ENCODE measurements around the gene ATXN7. TPM values are rescaled to one million over a fixed set of nuclear protein-coding genes. Genes with fewer than 3 reads are reported as not detected.

The ATXN7 gene
- total and polyA plus RNA-seq, 4 donors, result 4.8 to 46.6 (median 18.0) TPM

GRCh38 chr3:63972987-63973386 lies 109.3 kb downstream of the ATXN7 start:
- no peak for ATAC-seq (ENCODE audit: insufficient read depth, low FRiP score)
- H3K36me3 ChIP-seq (ENCODE audit: control insufficient read depth in 4 of 4, insufficient read depth in 4 of 4, low read length in 4 of 4), result peaks cover 0 to 3% (median 0%) of the 10 kb centered on the region in 4 donors

GRCh38 chr3:63973406-63973805 lies 109.7 kb downstream of the ATXN7 start:
- DNase-seq, result no peak
- no peak for ATAC-seq (ENCODE audit: insufficient read depth, low FRiP score)
- Histone ChIP-seq H3K4me3 (no peak overlapping the region), H3K27me3 (ENCODE audit: control insufficient read depth in 3 of 3, insufficient read depth in 3 of 3, low read length in 2 of 3) (no peaks in the 10 kb centered on the region), H3K36me3 (ENCODE audit: control insufficient read depth in 4 of 4, insufficient read depth in 4 of 4, low read length in 4 of 4) (peaks cover 0 to 3% (median 0%) of the 10 kb centered on the region in 4 donors), H3K9me3 (ENCODE audit: control insufficient read depth in 4 of 4, insufficient read depth in 3 of 4, low read length in 3 of 4) (no peaks in the 10 kb centered on the region), H3K27ac (ENCODE audit: low read depth in 1 of 2, low read length in 1 of 2) (peak overlapping the region in 1 of 2 donors; percentile 74), H3K9ac (ENCODE audit: insufficient read depth in 1 of 2, low read length in 2 of 2) (no peak overlapping the region), H3K4me1 (ENCODE audit: control insufficient read depth in 5 of 5, insufficient read depth in 5 of 5, low read length in 5 of 5) (peaks cover 12 to 48% (median 31%) of the 10 kb centered on the region in 5 donors)
- 74 to 88% methylated on average over 8 of the region's 8 CpGs for WGBS, 2 donors
- no peak for TF ChIP-seq CTCF (IDR thresholded peaks at IDR 0.05; ENCODE audit: control extremely low read depth, extremely low read depth)

More at GRCh38 chr3:63972987-63973386, 109.3 kb downstream of the ATXN7 start:
- no peaks in the 10 kb centered on the region for H3K9me3 ChIP-seq (ENCODE audit: control insufficient read depth in 4 of 4, insufficient read depth in 3 of 4, low read length in 3 of 4)
- no peak for TF ChIP-seq CTCF (IDR thresholded peaks at IDR 0.05; ENCODE audit: control extremely low read depth, extremely low read depth)
- H3K9ac ChIP-seq (ENCODE audit: insufficient read depth in 1 of 2, low read length in 2 of 2), result no peak overlapping the region
- no peaks in the 10 kb centered on the region for H3K27me3 ChIP-seq (ENCODE audit: control insufficient read depth in 3 of 3, insufficient read depth in 3 of 3, low read length in 2 of 3)
- peaks cover 14 to 52% (median 34%) of the 10 kb centered on the region in 5 donors for H3K4me1 ChIP-seq (ENCODE audit: control insufficient read depth in 5 of 5, insufficient read depth in 5 of 5, low read length in 5 of 5)
- 65 to 76% methylated on average over 4 of the region's 4 CpGs for WGBS, 2 donors
- no peak overlapping the region for H3K4me3 ChIP-seq
- peak overlapping the region in 1 of 2 donors; percentile 82 for H3K27ac ChIP-seq (ENCODE audit: low read depth in 1 of 2, low read length in 1 of 2)
- DNase-seq, result no peak

DNA sequence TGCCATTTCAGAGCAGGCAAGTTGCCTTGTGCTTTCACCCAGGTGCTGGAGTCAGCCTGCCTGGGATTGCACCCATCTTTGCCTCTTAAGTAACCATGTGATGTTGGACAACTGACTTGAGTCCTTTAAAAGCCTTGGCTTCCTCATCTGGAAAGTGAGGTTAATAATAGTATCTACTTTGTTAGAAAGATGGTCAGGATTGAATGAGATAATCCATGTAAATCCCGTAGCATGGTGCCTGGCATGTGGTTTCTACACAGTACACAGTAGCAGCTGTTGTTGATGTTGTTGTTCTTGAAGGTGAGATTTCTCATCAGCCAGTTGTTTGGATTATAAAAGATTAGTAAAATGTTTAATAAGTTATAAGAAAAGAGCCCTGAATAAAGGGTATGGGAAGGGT lies 110.8 kb downstream of the ATXN7 start:
- WGBS, 2 donors, result 91 to 93% methylated on average over 1 of the region's 1 CpG
- Histone ChIP-seq H3K4me1 (ENCODE audit: control insufficient read depth in 5 of 5, insufficient read depth in 5 of 5, low read length in 5 of 5) (peaks cover 14 to 46% (median 22%) of the 10 kb centered on the region in 5 donors), H3K36me3 (ENCODE audit: control insufficient read depth in 4 of 4, insufficient read depth in 4 of 4, low read length in 4 of 4) (peaks cover 0 to 3% (median 0%) of the 10 kb centered on the region in 4 donors), H3K9ac (ENCODE audit: insufficient read depth in 1 of 2, low read length in 2 of 2) (no peak overlapping the region), H3K27me3 (ENCODE audit: control insufficient read depth in 3 of 3, insufficient read depth in 3 of 3, low read length in 2 of 3) (no peaks in the 10 kb centered on the region), H3K4me3 (no peak overlapping the region), H3K9me3 (ENCODE audit: control insufficient read depth in 4 of 4, insufficient read depth in 3 of 4, low read length in 3 of 4) (no peaks in the 10 kb centered on the region), H3K27ac (ENCODE audit: low read depth in 1 of 2, low read length in 1 of 2) (peak overlapping the region in 1 of 2 donors; percentile 9)
- ATAC-seq (ENCODE audit: insufficient read depth, low FRiP score) (no peak), DNase-seq (no peak)
- no peak for TF ChIP-seq CTCF (IDR thresholded peaks at IDR 0.05; ENCODE audit: control extremely low read depth, extremely low read depth)

DNA sequence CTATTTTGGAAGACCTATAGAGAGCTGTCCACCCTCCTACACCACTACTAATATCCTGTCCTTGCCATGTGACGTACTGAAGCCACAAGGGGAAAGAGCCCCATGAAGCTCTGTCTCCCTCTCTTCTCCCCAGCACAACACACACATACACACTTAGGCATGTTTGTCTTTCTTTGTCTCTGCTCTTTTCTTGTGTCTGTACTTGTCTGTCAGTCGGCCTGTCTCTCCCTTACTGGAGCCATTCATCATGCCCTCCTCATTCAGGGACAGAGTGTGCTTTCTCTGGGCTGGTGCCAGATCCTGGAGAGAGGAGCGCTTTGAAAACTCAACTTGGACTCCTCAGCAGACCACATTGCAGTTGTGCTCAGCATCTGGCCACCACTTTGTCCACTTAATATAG lies 112.1 kb downstream of the ATXN7 start:
- Histone ChIP-seq H3K4me1 (ENCODE audit: control insufficient read depth in 5 of 5, insufficient read depth in 5 of 5, low read length in 5 of 5) (peaks cover 13 to 35% (median 15%) of the 10 kb centered on the region in 5 donors), H3K36me3 (ENCODE audit: control insufficient read depth in 4 of 4, insufficient read depth in 4 of 4, low read length in 4 of 4) (peaks cover 4 to 8% (median 6%) of the 10 kb centered on the region in 4 donors), H3K9me3 (ENCODE audit: control insufficient read depth in 4 of 4, insufficient read depth in 3 of 4, low read length in 3 of 4) (no peaks in the 10 kb centered on the region), H3K9ac (ENCODE audit: insufficient read depth in 1 of 2, low read length in 2 of 2) (no peak overlapping the region), H3K4me3 (no peak overlapping the region), H3K27me3 (ENCODE audit: control insufficient read depth in 3 of 3, insufficient read depth in 3 of 3, low read length in 2 of 3) (no peaks in the 10 kb centered on the region), H3K27ac (ENCODE audit: low read depth in 1 of 2, low read length in 1 of 2) (peak overlapping the region in 1 of 2 donors; percentile 3)
- DNase-seq (peak in 1 of 3 donors; percentile 21), ATAC-seq (ENCODE audit: insufficient read depth, low FRiP score) (no peak)
- no peak for TF ChIP-seq CTCF (IDR thresholded peaks at IDR 0.05; ENCODE audit: control extremely low read depth, extremely low read depth)
- 42 to 47% methylated on average over 3 of the region's 3 CpGs for WGBS, 2 donors
